Peyer's patch (tissue), 4 donors: ENCODE data around the gene ZNF827. TPM values are rescaled to one million over a fixed set of nuclear protein-coding genes. Genes with fewer than 3 reads are reported as not detected.

Experiments
- DNase-seq, 3 donors: peaks; one replicate each; pipeline ENCODE4 v3.0.0-alpha.2; 2017 to 2019
- H3K27ac ChIP-seq, 4 donors: fragments of 200-600 bp; sonication (generic); one replicate each; pipeline ENCODE4 v1.5.1; 2016 to 2019
- H3K27me3 ChIP-seq, 2 donors: fragments of 200-600 bp; sonication (generic); one replicate each; pipeline ENCODE4 v1.5.1; 2019
- H3K36me3 ChIP-seq, 3 donors: fragments of 200-600 bp; sonication (generic); one replicate each; pipeline ENCODE4 v1.5.1; 2016 to 2019
- H3K4me1 ChIP-seq, 4 donors: fragments of 200-600 bp; sonication (generic); one replicate each; pipeline ENCODE4 v1.5.1; 2016 to 2019
- H3K4me3 ChIP-seq, 4 donors: fragments of 200-600 bp; sonication (generic); 1 replicate in 3 of 4; 2 replicates in 1 of 4; pipeline ENCODE4 v1.5.1; 2016 to 2019; ENCODE audit warnings: mild to moderate bottlenecking in 1 of 4
- H3K9me3 ChIP-seq, 4 donors: fragments of 200-600 bp; sonication (generic); one replicate each; pipeline ENCODE4 v1.5.1; 2016 to 2019; ENCODE audit warnings: mild to moderate bottlenecking in 1 of 4
- CTCF ChIP-seq, 6 experiments: fragments of 450-650 bp in 4 of 6; fragments of 200-600 bp in 2 of 6; sonication (generic) in 1 of 6; IDR thresholded peaks; one replicate each; pipeline ENCODE4 v1.5.1; 2017 to 2019; ENCODE audit warnings: antibody characterized with exemption in 6 of 6, mild to moderate bottlenecking in 3 of 6, moderate library complexity in 1 of 6
- POLR2A ChIP-seq, 2 donors: fragments of 450-650 bp; IDR thresholded peaks; one replicate each; pipeline ENCODE4 v1.5.1; 2017; ENCODE audit warnings: antibody characterized with exemption in 2 of 2, mild to moderate bottlenecking in 2 of 2, moderate library complexity in 2 of 2
- total RNA-seq, 4 donors: library from RNA; depleted of rRNA; stranded (reverse); fragments of >200 nt; gene quantifications; one replicate each; pipeline ENCODE4 v1.1.0, GENCODE V29; 2016

ZNF827 gene
- total RNA-seq, 4 donors from 2014 or later, result 46.3 to 206 (median 60.5) TPM

DNA sequence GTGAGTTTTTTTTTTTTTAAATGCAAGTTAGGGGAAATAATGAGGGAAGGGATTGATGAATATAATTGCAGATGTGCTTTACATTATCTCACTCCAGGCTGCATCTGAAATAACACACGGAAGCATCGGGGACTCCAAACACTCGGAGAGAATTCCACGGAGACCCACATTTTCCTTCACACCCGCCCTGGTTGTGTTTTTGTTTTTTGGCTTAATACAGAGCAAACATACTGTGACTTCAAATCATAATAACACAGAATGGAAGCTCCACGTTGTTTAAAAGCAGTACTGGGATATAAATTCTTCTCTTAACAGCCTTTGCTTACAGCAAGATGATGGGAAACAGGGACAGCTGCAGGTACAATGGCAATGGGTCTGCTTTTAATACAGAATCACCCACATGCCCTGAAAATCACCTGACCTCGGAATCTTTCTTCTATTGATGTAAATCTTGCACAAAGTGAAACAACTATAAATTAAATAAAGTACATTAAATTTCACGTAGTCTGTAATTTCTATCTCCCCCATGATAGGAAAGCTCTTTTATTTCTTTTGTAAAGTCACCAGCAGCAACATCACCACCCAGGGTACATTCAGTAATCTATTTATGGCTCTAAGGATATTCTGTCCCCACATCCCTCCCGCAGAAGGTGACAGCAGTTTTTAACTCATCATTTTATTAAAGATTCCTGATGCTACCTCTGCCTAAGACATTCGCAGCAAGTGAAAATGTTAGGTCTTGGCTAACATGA lies 119.3 kb downstream of the ZNF827 start:
- Histone ChIP-seq H3K4me3 (no peak overlapping the region), H3K9me3 (no peaks in the 10 kb centered on the region), H3K27me3 (no peaks in the 10 kb centered on the region), H3K36me3 (peaks cover 0 to 8% (median 0%) of the 10 kb centered on the region in 3 donors), H3K4me1 (no peaks in the 10 kb centered on the region), H3K27ac (no peak overlapping the region)
- DNase-seq, result no peak
- TF ChIP-seq CTCF (IDR thresholded peaks at IDR 0.05), result no peak
- no peak for TF ChIP-seq POLR2A (IDR thresholded peaks at IDR 0.05)

- Histone ChIP-seq H3K4me3 (no peak overlapping the region), H3K4me1 (no peaks in the 10 kb centered on the region), H3K36me3 (peaks cover 0 to 12% (median 0%) of the 10 kb centered on the region in 3 donors), H3K9me3 (no peaks in the 10 kb centered on the region), H3K27ac (no peak overlapping the region), H3K27me3 (no peaks in the 10 kb centered on the region)
- no peak for TF ChIP-seq CTCF (IDR thresholded peaks at IDR 0.05)
- no peak for TF ChIP-seq POLR2A (IDR thresholded peaks at IDR 0.05)
- no peak for DNase-seq
These were observed 120.6 kb downstream of the ZNF827 start for GRCh38 chr4:145818011-145818410.

- no peak for DNase-seq
- no peaks in the 10 kb centered on the region for H3K9me3 ChIP-seq
- H3K4me1 ChIP-seq, result no peaks in the 10 kb centered on the region
- H3K36me3 ChIP-seq, result peaks cover 0 to 14% (median 0%) of the 10 kb centered on the region in 3 donors
- no peak overlapping the region for H3K4me3 ChIP-seq
- H3K27me3 ChIP-seq, result no peaks in the 10 kb centered on the region
- no peak overlapping the region for H3K27ac ChIP-seq
- TF ChIP-seq POLR2A (IDR thresholded peaks at IDR 0.05) (no peak), CTCF (IDR thresholded peaks at IDR 0.05) (no peak)
These were observed 122.5 kb downstream of the ZNF827 start for GRCh38 chr4:145816091-145816490.

DNA sequence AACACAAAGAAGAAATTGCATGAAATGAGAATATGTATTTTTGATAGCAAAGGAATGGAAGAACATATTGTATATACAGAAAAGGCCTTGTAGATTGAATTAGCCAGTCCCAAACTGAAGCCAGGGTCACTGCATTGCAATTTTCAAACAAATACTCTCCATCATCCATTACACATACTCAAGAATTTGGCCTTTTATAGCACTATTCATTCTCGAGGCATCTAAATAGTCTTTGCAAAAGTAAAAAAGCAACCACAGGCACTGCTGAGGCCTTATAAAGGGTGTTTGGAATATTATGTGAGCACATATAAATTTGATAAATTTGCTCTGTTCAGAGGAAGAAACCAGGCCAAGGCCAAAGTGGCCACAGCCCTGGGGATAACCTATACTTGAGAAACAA lies 123.0 kb downstream of the ZNF827 start:
- Histone ChIP-seq H3K27ac (no peak overlapping the region), H3K36me3 (peaks cover 0 to 14% (median 0%) of the 10 kb centered on the region in 3 donors), H3K4me1 (no peaks in the 10 kb centered on the region), H3K4me3 (no peak overlapping the region), H3K9me3 (no peaks in the 10 kb centered on the region), H3K27me3 (no peaks in the 10 kb centered on the region)
- DNase-seq, result no peak
- no peak for TF ChIP-seq CTCF (IDR thresholded peaks at IDR 0.05)
- no peak for TF ChIP-seq POLR2A (IDR thresholded peaks at IDR 0.05)

DNA sequence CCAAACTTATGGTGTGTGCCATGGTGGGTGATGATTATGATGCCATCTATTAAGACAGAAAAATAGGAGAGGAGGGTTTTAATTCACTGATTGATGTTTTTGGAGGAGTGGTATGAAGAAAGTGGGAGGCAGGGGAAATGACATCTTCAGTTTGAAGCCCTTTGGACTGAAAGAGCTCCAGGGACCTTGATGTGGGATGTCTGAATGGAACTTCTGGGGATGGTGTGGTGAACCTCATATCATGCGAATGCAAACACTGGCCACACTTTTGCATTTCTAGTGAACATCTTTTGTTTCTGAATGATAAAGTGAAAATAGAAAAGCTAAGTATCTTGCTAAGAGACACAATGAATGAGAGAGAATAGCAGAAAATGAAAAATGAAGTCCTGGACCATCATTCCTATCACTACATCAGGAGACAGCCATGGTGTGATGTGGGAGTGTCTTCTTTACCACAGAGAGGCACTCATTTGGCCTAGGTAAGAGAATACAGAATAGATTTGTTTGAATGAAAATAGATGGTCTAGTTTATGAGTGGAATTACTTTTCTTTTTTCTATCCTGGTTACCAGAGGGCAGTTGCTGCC lies 123.5 kb downstream of the ZNF827 start:
- DNase-seq, result no peak
- Histone ChIP-seq H3K27me3 (no peaks in the 10 kb centered on the region), H3K36me3 (peaks cover 0 to 14% (median 0%) of the 10 kb centered on the region in 3 donors), H3K4me1 (no peaks in the 10 kb centered on the region), H3K27ac (no peak overlapping the region), H3K4me3 (no peak overlapping the region), H3K9me3 (no peaks in the 10 kb centered on the region)
- TF ChIP-seq CTCF (IDR thresholded peaks at IDR 0.05) (no peak), POLR2A (IDR thresholded peaks at IDR 0.05) (no peak)
